Measurements from ENCODE around the gene FLT3. TPM values are rescaled to one million over a fixed set of nuclear protein-coding genes. Genes with fewer than 3 reads are reported as not detected.

Gene FLT3
- polyA plus RNA-seq, 1 experiment = not detected

GRCh38 chr13:28049880-28050875 is 50.2 kb downstream of the FLT3 start:
- no peak overlapping the region for H3K4me3 ChIP-seq (ENCODE audit: low read depth, low read length)
- H3K27me3 ChIP-seq (ENCODE audit: control insufficient read depth, insufficient read depth, low read length) = no peaks in the 10 kb centered on the region
- no peak for TF ChIP-seq CTCF (IDR thresholded peaks at IDR 0.05; ENCODE audit: insufficient read depth, low read depth, low read length)
- no peak for DNase-seq (ENCODE audit: low read depth)
- POLR2A ChIA-PET = no interaction called here
- H3K36me3 ChIP-seq (ENCODE audit: control insufficient read depth, insufficient read depth, low read length) = no peaks in the 10 kb centered on the region
- CTCF ChIA-PET = interaction anchor here (0.8 kb wide), 1 partner anchor 9 kb away, joined by 5 read pairs; no protein-coding TSS in a partner anchor

DNA sequence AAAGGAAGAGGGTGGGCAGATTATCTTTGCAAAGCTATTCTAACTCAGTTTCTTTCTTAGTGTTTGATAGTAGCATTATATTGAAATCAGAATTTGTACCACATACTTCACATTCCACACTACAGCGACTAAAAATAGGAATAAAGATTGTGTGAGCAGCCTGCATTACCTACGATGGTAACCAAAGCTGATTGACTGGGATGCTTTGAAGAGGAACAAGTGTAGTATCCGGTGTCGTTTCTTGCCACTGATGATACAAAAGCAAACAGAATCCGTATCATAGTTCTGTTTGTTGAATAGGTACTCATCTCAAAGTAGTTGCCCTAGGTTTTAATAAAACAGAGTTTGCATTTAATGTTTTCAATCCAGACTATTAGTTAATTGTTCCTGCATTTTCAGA is 51.2 kb downstream of the FLT3 start:
- DNase-seq (ENCODE audit: low read depth) = no peak
- Histone ChIP-seq H3K27me3 (ENCODE audit: control insufficient read depth, insufficient read depth, low read length) (no peaks in the 10 kb centered on the region), H3K36me3 (ENCODE audit: control insufficient read depth, insufficient read depth, low read length) (no peaks in the 10 kb centered on the region), H3K4me3 (ENCODE audit: low read depth, low read length) (no peak overlapping the region)
- POLR2A ChIA-PET = no interaction called here
- CTCF ChIA-PET = interaction anchor here (0.6 kb wide), 1 partner anchor 592 kb away, joined by 3 read pairs; no protein-coding TSS in a partner anchor
- TF ChIP-seq CTCF (IDR thresholded peaks at IDR 0.05; ENCODE audit: insufficient read depth, low read depth, low read length) = no peak

- no peak for TF ChIP-seq CTCF (IDR thresholded peaks at IDR 0.05; ENCODE audit: insufficient read depth, low read depth, low read length)
- no peak overlapping the region for H3K4me3 ChIP-seq (ENCODE audit: low read depth, low read length)
- DNase-seq (ENCODE audit: low read depth) = no peak
- ChIA-PET CTCF (no interaction called here), POLR2A (no interaction called here)
- no peaks in the 10 kb centered on the region for H3K27me3 ChIP-seq (ENCODE audit: control insufficient read depth, insufficient read depth, low read length)
- no peaks in the 10 kb centered on the region for H3K36me3 ChIP-seq (ENCODE audit: control insufficient read depth, insufficient read depth, low read length)
These were observed 51.6 kb downstream of the FLT3 start for GRCh38 chr13:28048768-28049167.

DNA sequence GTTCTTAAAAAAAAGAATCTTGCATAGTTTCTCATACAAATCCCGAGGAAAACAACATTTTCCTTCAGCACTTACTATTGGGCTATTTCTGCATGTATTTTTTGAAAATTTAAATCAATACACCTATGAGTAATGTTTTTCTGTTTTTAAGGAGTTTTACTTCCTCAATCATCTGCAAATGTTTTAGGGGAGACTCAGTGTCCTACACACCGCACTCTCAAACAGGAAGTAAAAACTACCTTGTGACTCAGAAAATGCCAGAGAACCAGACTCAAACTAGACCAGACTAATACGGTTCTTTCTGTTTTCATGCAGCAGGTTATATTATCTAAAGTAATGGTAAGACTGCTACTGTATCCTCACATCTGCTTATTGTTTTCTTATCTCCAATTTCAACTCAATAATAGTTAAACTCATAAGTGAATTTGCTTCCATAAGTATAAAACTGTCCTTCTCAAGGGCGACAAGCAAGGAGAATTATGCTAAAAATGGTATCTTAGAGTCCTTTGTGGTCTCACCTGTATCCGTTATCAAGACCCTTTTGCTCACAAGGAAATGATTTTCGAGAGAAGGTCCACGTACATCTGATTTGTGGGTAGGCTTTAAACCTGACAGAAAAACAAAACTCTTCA is 52.5 kb downstream of the FLT3 start:
- TF ChIP-seq CTCF (IDR thresholded peaks at IDR 0.05; ENCODE audit: insufficient read depth, low read depth, low read length) = no peak
- no peaks in the 10 kb centered on the region for H3K27me3 ChIP-seq (ENCODE audit: control insufficient read depth, insufficient read depth, low read length)
- H3K36me3 ChIP-seq (ENCODE audit: control insufficient read depth, insufficient read depth, low read length) = no peaks in the 10 kb centered on the region
- CTCF ChIA-PET = no interaction called here
- DNase-seq (ENCODE audit: low read depth) = no peak
- POLR2A ChIA-PET = no interaction called here
- H3K4me3 ChIP-seq (ENCODE audit: low read depth, low read length) = no peak overlapping the region

- Histone ChIP-seq H3K36me3 (ENCODE audit: control insufficient read depth, insufficient read depth, low read length) (no peaks in the 10 kb centered on the region), H3K4me3 (ENCODE audit: low read depth, low read length) (no peak overlapping the region), H3K27me3 (ENCODE audit: control insufficient read depth, insufficient read depth, low read length) (no peaks in the 10 kb centered on the region)
- peak; percentile 45 for DNase-seq (ENCODE audit: low read depth)
- ChIA-PET CTCF (no interaction called here), POLR2A (no interaction called here)
- no peak for TF ChIP-seq CTCF (IDR thresholded peaks at IDR 0.05; ENCODE audit: insufficient read depth, low read depth, low read length)
These were observed 53.4 kb downstream of the FLT3 start for GRCh38 chr13:28046981-28047380.
